GM20000 (cell line): Measurements from ENCODE around the gene MGST2.

Experiments
- DNase-seq: peaks from one replicate; pipeline ENCODE4 v3.0.0; 2012; ENCODE audit warnings: low spot score
- CTCF ChIP-seq: IDR thresholded peaks from 2 replicates; pipeline ENCODE4 v1.5.1; 2012; ENCODE audit warnings: mild to moderate bottlenecking, control low read depth; ENCODE audit errors: extremely low read depth, missing control alignments

The MGST2 gene

GRCh38 chr4:139665690-139666529 is at the start of gene MGST2:
MGST2 (plus strand) TSS chr4:139665819; CDS start chr4:139666020, 201 bp downstream.
- peak; percentile 66 for DNase-seq
- TF ChIP-seq CTCF = no peak

- TF ChIP-seq CTCF = no peak
- DNase-seq = no peak
These were observed 47.7 kb upstream of the MGST2 start for GRCh38 chr4:139617702-139618490.

- TF ChIP-seq CTCF = peak; percentile 41
- DNase-seq = peak; percentile 25
These were observed 46.0 kb upstream of the MGST2 start for GRCh38 chr4:139619644-139620043.

- DNase-seq = no peak
- no peak for TF ChIP-seq CTCF
These were observed 42.7 kb upstream of the MGST2 start for GRCh38 chr4:139622901-139623381.

- TF ChIP-seq CTCF = no peak
These were observed 41.1 kb upstream of the MGST2 start for GRCh38 chr4:139624441-139625092.

GRCh38 chr4:139625093-139625455 is 40.5 kb upstream of the MGST2 start:
- TF ChIP-seq CTCF = no peak
- no peak for DNase-seq

More at GRCh38 chr4:139624441-139625092, 41.1 kb upstream of the MGST2 start:
- DNase-seq = no peak
